Mucosa of stomach (tissue), 1 donor: ENCODE results near the gene AP1M2.
A peak's percentile ranks its signal among the peaks of the same experiment; 100 is the strongest.

Experiments
- H3K27me3 ChIP-seq: one replicate; pipeline ENCODE4 v1.7.0; 2013; ENCODE audit warnings: mild to moderate bottlenecking, low read length; ENCODE audit not compliant: control insufficient read depth, insufficient read depth
- H3K36me3 ChIP-seq: one replicate; pipeline ENCODE4 v1.7.0; 2013; ENCODE audit warnings: low read length; ENCODE audit not compliant: control insufficient read depth, insufficient read depth
- H3K4me1 ChIP-seq: one replicate; pipeline ENCODE4 v1.7.0; 2013; ENCODE audit warnings: mild to moderate bottlenecking, low read length; ENCODE audit not compliant: control insufficient read depth, insufficient read depth
- H3K4me3 ChIP-seq: one replicate; pipeline ENCODE4 v1.7.0; 2013; ENCODE audit warnings: low read length
- H3K9ac ChIP-seq: one replicate; pipeline ENCODE4 v1.7.0; 2013; ENCODE audit warnings: mild to moderate bottlenecking, low read length, moderate library complexity
- H3K9me3 ChIP-seq: one replicate; pipeline ENCODE4 v1.7.0; 2013; ENCODE audit warnings: mild to moderate bottlenecking, low read length, moderate library complexity; ENCODE audit not compliant: control insufficient read depth
- donor health status: Pancreatic carcinoma.

Gene AP1M2

GRCh38 chr19:10617409-10618121 is 30.5 kb upstream of the AP1M2 start:
- Histone ChIP-seq H3K36me3 (no peaks in the 10 kb centered on the region), H3K9ac (no peak overlapping the region), H3K4me3 (no peak overlapping the region), H3K27me3 (no peaks in the 10 kb centered on the region), H3K4me1 (peaks cover 33% of the 10 kb centered on the region), H3K9me3 (no peaks in the 10 kb centered on the region)

DNA sequence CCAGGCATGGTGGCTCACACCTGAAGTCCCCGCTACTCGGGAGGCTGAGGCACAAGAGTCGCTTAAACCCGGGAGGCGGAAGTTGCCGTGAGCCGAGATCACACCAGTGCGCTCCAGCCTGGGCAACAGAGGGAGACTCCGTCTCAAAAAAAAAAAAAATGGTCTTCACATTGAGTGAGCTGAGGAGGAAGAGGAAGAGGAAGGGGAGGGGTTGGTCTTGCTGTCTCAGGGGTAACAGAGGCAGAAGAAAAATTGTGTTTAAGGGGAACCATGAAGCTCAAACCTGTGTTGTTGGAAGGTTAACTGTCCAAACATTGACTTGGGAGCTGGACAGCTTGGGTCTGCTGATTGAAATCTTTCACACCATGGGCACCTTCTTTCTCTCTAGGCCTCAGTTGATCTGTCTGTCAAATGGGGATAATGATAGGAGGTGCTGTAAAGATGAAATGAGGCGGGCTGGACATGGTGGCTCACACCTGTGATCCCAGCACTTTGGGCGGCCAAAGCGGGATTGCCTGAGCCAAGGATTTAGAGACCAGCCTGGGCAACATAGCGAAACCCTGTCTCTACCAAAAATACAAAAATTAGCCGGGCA is 28.4 kb upstream of the AP1M2 start:
- no peaks in the 10 kb centered on the region for H3K9me3 ChIP-seq
- no peaks in the 10 kb centered on the region for H3K27me3 ChIP-seq
- no peak overlapping the region for H3K4me3 ChIP-seq
- H3K4me1 ChIP-seq, result peaks cover 39% of the 10 kb centered on the region
- no peak overlapping the region for H3K9ac ChIP-seq
- H3K36me3 ChIP-seq, result no peaks in the 10 kb centered on the region

DNA sequence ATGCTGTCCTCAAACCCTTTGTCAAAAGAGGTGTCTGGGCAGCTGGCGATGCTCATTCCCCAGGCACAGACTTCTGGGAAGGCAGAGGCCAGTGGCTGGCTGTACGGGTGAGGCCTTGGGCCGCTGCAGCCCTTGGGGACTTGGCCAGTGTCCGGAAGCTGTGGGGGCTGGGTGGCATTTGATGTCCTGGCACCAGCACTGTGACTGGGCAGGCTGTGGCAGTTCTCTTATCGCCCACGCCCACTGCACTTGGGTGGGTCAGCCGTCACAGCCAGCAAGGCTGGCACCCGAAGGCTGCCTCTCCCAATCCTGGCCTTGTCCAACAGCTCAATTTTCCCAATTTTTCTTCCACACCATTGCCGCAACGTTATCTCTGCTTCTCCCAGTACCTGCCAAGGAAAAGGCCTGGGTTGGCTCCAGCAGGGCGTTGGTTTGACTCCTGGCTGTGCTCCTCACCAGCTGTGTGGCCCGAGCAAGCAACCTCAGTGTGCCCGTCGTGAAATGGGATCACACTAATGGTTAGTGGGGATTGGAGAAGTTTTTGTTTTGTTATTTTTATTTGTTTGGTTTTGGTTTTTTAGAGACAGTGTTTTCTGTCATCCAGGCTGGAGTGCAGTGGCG is 25.5 kb upstream of the AP1M2 start:
- H3K36me3 ChIP-seq, result no peaks in the 10 kb centered on the region
- no peak overlapping the region for H3K4me3 ChIP-seq
- no peaks in the 10 kb centered on the region for H3K27me3 ChIP-seq
- no peaks in the 10 kb centered on the region for H3K9me3 ChIP-seq
- H3K9ac ChIP-seq, result no peak overlapping the region
- H3K4me1 ChIP-seq, result peaks cover 35% of the 10 kb centered on the region

- H3K9me3 ChIP-seq, result no peaks in the 10 kb centered on the region
- H3K27me3 ChIP-seq, result no peaks in the 10 kb centered on the region
- H3K4me1 ChIP-seq, result peaks cover 28% of the 10 kb centered on the region
- no peaks in the 10 kb centered on the region for H3K36me3 ChIP-seq
- H3K4me3 ChIP-seq, result no peak overlapping the region
- H3K9ac ChIP-seq, result no peak overlapping the region
Observed at GRCh38 chr19:10611907-10612306, 24.8 kb upstream of the AP1M2 start.

DNA sequence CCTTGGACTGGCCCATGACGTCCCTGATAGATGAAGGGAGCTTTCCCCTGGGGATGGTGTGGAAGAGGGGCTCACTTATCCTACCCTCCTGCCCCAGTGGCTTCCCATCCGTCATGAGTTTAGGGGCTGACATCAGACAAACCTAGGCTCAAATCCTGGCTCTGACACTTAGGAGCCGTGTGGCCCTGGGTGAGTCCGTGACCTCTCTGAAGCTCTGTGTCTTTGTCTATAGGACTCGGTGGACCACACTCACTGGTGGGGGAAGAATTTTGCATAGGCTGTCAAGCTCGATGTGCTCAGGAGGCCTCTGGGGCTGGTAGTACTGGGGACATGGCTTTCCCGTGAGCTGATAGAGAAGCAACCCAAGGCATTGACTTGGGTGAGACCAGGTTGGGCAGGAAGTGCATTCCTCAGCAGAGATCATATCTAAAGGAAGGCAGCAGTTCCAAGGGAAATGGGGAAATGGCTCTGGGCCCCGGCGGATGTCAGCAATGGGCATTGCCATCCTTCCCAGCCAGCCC is 17.4 kb upstream of the AP1M2 start:
- Histone ChIP-seq H3K4me1 (peaks cover 24% of the 10 kb centered on the region), H3K9me3 (no peaks in the 10 kb centered on the region), H3K36me3 (no peaks in the 10 kb centered on the region), H3K27me3 (no peaks in the 10 kb centered on the region), H3K4me3 (no peak overlapping the region), H3K9ac (no peak overlapping the region)

GRCh38 chr19:10603873-10604459 is 16.9 kb upstream of the AP1M2 start:
- Histone ChIP-seq H3K36me3 (no peaks in the 10 kb centered on the region), H3K4me1 (peaks cover 24% of the 10 kb centered on the region), H3K9me3 (no peaks in the 10 kb centered on the region), H3K27me3 (no peaks in the 10 kb centered on the region), H3K4me3 (no peak overlapping the region), H3K9ac (peak overlapping the region; percentile 70)

DNA sequence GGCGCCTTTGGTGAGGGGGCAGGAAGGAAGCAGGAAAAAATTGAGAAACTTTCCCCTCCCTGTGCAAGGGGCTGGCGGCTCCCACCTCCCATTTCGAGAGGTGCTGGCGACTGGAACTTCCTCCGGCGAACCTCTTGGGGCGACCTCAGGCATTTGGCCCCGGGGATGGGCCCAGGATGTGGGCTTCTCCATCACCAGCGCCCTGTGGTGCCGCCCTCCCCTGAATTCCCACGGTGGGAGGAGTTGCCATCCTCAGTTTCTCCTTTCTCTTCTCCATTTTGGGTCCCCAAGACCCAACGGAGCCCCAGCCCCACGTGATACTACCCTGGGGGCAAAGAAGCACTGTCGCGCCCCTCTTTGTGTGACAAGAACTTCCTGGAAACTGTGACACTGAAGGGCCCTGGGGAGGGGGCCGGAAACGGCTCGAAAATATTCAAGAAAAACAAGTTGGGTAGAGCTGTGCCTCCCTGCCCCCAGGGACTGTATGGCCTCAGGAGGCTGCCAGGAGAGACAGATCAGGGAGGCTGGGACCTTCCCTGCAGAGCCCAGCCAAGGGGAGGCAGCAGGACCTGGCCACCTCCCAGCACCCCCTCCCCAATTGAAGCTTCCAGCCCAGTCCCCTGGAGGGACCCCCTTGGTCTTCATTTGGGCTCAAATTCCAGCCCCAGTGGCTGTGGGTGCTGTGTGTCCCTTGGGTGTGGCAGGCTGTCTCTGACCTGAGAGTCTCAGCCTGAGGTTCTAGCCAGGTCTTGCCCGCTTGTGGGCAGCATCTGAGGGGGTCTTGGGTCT is 16.2 kb upstream of the AP1M2 start:
- no peaks in the 10 kb centered on the region for H3K36me3 ChIP-seq
- H3K27me3 ChIP-seq, result no peaks in the 10 kb centered on the region
- peaks cover 24% of the 10 kb centered on the region for H3K4me1 ChIP-seq

GRCh38 chr19:10602330-10603083 is 15.4 kb upstream of the AP1M2 start:
- Histone ChIP-seq H3K36me3 (no peaks in the 10 kb centered on the region), H3K4me3 (peak overlapping the region; percentile 56), H3K27me3 (no peaks in the 10 kb centered on the region), H3K9ac (peak overlapping the region; percentile 70), H3K9me3 (no peaks in the 10 kb centered on the region), H3K4me1 (peaks cover 24% of the 10 kb centered on the region)

More for the DNA sequence above, 16.2 kb upstream of the AP1M2 start:
- Histone ChIP-seq H3K9ac (peak overlapping the region; percentile 70), H3K9me3 (no peaks in the 10 kb centered on the region), H3K4me3 (peak overlapping the region; percentile 56)

DNA sequence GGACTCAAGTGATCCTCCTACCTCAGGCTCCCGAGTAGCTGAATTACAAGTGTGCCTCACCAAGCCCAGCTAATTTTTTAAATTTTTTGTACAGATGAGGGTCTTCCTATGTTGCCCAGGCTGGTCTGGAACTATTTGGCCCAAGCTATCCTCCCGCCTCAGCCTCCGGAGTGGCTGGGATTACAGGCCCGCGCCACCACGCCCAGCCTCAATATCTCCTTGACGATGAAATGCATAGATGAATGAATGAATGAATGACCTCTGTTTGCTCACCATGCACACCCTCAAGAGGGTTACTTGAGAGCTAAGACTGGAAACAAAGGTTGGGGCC is 14.9 kb upstream of the AP1M2 start:
- Histone ChIP-seq H3K9ac (no peak overlapping the region), H3K4me3 (no peak overlapping the region), H3K4me1 (peaks cover 24% of the 10 kb centered on the region), H3K9me3 (no peaks in the 10 kb centered on the region), H3K27me3 (no peaks in the 10 kb centered on the region), H3K36me3 (no peaks in the 10 kb centered on the region)

GRCh38 chr19:10600149-10600548 is 13.0 kb upstream of the AP1M2 start:
- H3K9me3 ChIP-seq, result no peaks in the 10 kb centered on the region

More at GRCh38 chr19:10600149-10600548, 13.0 kb upstream of the AP1M2 start:
- H3K4me3 ChIP-seq, result no peak overlapping the region
- peaks cover 24% of the 10 kb centered on the region for H3K4me1 ChIP-seq
- H3K36me3 ChIP-seq, result no peaks in the 10 kb centered on the region
- H3K27me3 ChIP-seq, result no peaks in the 10 kb centered on the region
- no peak overlapping the region for H3K9ac ChIP-seq
